Measurements from ENCODE around the gene C1orf105.

GRCh38 chr1:172408958-172409357, 11.5 kb upstream of the C1orf105 start:
- TF ChIP-seq CTCF (IDR thresholded peaks at IDR 0.05) = no peak
- TF ChIP-seq EP300 (IDR thresholded peaks at IDR 0.05) = no peak
